HCT116 (cell line): Measurements from ENCODE around the gene PGBD5.

Source experiments
- EZH2 ChIP-seq: fragments of 200-600 bp; sonication (generic); IDR thresholded peaks from 2 replicates; pipeline ENCODE4 v1.6.1; 2017; ENCODE audit warnings: antibody characterized with exemption, mixed run types
- SIN3A ChIP-seq: IDR thresholded peaks from 2 replicates; pipeline ENCODE4 v1.6.1; 2012; ENCODE audit warnings: low read depth

DNA sequence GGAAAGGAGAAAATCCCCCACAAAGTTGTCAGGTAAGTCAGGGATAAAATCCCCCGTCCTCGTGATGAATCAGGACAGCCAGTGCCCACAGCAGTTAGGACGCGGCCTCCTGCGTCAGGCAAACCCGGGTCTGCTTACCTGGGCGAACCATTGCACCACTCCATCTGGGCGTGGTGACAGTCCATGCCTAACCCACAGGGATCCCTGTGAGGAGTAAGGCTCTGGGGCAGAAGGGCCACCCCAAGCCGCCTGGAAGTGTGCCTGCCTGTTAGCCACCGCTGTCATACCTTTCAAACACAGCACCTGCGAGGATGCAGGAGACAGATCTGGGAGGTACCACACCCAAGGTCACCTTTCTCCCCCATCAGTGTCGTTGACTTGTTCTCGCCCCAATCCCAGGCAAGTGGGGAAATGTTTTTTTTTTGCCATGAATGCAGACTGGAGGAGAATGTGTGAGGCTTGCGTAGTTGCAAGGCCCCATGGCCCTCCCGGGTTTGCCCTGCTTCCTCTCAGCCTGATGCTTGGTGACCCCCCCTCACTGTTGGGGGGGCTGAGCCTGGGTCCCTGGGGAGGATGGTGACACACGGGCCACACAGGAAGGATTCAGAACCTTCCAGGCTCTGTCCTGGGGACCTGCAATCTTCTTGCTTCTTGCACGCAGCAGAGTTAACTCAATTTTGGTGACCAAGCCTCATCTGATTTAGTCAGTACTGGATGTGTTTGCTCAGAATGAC lies 107.0 kb downstream of the PGBD5 start:
- no peak for TF ChIP-seq EZH2
- no peak for TF ChIP-seq SIN3A
